Adrenal gland (tissue), 12 donors: ENCODE data around the gene CTSZ. TPM values are rescaled to one million over a fixed set of nuclear protein-coding genes. Genes with fewer than 3 reads are reported as not detected.

Source experiments
- DNase-seq, 7 donors: peaks; one replicate each; pipeline ENCODE4 v3.0.0-alpha.2; 2019 to 2020
- H3K27ac ChIP-seq, 5 donors: fragments of 200-600 bp; sonication (generic) in 4 of 5; 1 replicate in 3 of 5; 2 replicates in 2 of 5; pipeline versions ENCODE4 v1.5.1 to v1.8.0; 2016 to 2020; ENCODE audit warnings: mild to moderate bottlenecking in 1 of 5
- H3K27me3 ChIP-seq: fragments of 200-600 bp; 2 replicates; pipeline ENCODE4 v1.8.0; 2021
- H3K36me3 ChIP-seq, 2 donors: fragments of 200-600 bp; replicated peaks in 1 of 2; 1 replicate in 1 of 2; 2 replicates in 1 of 2; pipeline versions ENCODE4 v1.5.1 to v1.8.0; 2018 to 2022
- H3K4me1 ChIP-seq, 2 donors: fragments of 200-600 bp; replicated peaks in 1 of 2; 1 replicate in 1 of 2; 2 replicates in 1 of 2; pipeline versions ENCODE4 v1.5.1 to v1.8.0; 2018 to 2021
- H3K4me3 ChIP-seq, 4 donors: fragments of 200-600 bp; sonication (generic) in 3 of 4; one replicate each; pipeline ENCODE4 v1.5.1; 2016 to 2018
- H3K9me3 ChIP-seq, 3 donors: fragments of 200-600 bp; sonication (generic) in 1 of 3; replicated peaks in 1 of 3; 1 replicate in 2 of 3; 2 replicates in 1 of 3; pipeline versions ENCODE4 v1.5.1 to v1.8.0; 2016 to 2021
- CTCF ChIP-seq, 6 experiments: fragments of 450-650 bp in 4 of 6; fragments of 200-600 bp in 2 of 6; sonication (generic) in 1 of 6; IDR thresholded peaks; 1 replicate in 5 of 6; 2 replicates in 1 of 6; pipeline versions ENCODE4 v1.5.1 to v1.8.0; 2016 to 2021; ENCODE audit warnings: antibody characterized with exemption in 6 of 6, mild to moderate bottlenecking in 2 of 6, moderate library complexity in 1 of 6
- POLR2A ChIP-seq, 2 donors: fragments of 450-650 bp; IDR thresholded peaks; one replicate each; pipeline ENCODE4 v1.6.1; 2017; ENCODE audit warnings: antibody characterized with exemption in 2 of 2, mild to moderate bottlenecking in 2 of 2, moderate library complexity in 1 of 2
- WGBS, 4 donors: extraction: QIAGEN DNeasy Blood & Tissue Kit in 2 of 4; methylation state at CpG; one replicate each; pipeline versions ENCODE4 v1.1.5 to v1.1.7; 2013 to 2017; 5-methylcytosine and 5-hydroxymethylcytosine counted together
- intact Hi-C, 2 donors: fragments of 100-400 bp; cut with DNase I; formaldehyde crosslinking; loops; one replicate each; pipeline versions ENCODE4 v1.14.1 to v1.15.0; 2022 to 2023
- polyA plus RNA-seq, 3 donors: library from polyadenylated mRNA; stranded (reverse); fragments of 200-250 nt in 2 of 3; fragments of 350-450 nt in 1 of 3; fragmentation: Illumina TruSeq in 1 of 3; extraction: RNeasy Lipid Tissue Mini Kit (QIAGEN cat#74804) in 1 of 3; gene quantifications; one replicate each; pipeline ENCODE4 v1.2.3, GENCODE V29; 2013 to 2014
- total RNA-seq, 9 donors: library from RNA; depleted of rRNA in 4 of 9; stranded (reverse); fragments of >200 nt in 4 of 9; fragments of 120-200 nt in 1 of 9; fragmentation: NEBNext Ultra II Directional in 1 of 9; extraction: Animal tissue kit (Norgen Biotek cat#: 25700) in 1 of 9; gene quantifications; one replicate each; pipeline versions ENCODE4 v1.1.0 to v1.2.4, GENCODE V29; 2013 to 2023
- donor health status: healthy with polysubstance abuse.
- donor health status: Bipolar disorder and iron deficiency.
- donor health status: DM: yes; HTN: yes; CAD: no.
- donor health status: DM: no; HTN: no; CAD: no.
- donor health status: DM: no; HTN: no; CAD: no.
- donor health status: DM: yes; HTN: yes; CAD: no.

Gene CTSZ
- total and polyA plus RNA-seq, 12 donors, result 36.4 to 266 (median 155) TPM

DNA sequence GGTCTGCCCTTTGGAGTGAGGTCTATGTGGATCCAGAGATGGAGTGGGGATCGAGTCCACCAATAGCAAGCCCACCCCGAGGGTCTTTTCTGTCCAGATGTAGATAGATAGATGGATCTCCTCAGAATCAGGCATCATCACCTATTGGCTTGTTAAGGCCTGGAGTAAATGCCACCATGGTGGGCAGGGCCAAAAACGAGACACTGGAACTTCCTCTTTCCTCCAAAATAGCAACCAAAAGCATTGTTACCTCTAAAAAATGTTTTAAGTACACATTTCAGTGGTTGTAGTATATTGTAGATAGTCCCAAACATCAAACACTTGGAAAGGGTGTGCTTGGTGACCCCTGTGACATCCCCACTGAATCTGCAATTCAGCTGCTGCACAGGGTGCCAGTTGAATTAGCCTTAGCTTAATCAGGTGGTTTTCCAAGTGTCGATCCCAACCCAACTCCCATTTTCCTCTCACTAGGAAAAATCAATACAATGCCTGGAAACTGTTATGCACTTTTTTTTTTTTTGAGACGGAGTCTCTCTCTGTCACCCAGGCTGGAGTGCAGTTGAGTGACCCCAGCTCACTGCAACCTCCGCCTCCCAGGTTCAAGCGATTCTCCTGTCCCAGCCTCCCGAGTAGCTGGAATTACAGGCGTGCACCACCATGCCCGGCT is 61.0 kb downstream of the CTSZ start:
- no peak for DNase-seq
- intact Hi-C loops, result no loop called here
- Histone ChIP-seq H3K27me3 (no peaks in the 10 kb centered on the region), H3K36me3 (no peaks in the 10 kb centered on the region), H3K9me3 (no peaks in the 10 kb centered on the region), H3K27ac (no peak overlapping the region), H3K4me3 (no peak overlapping the region), H3K4me1 (no peaks in the 10 kb centered on the region)
- 80 to 88% (median 84%) methylated on average over 10 of the region's 10 CpGs for WGBS, 4 donors
- TF ChIP-seq CTCF (IDR thresholded peaks at IDR 0.05) (no peak), POLR2A (IDR thresholded peaks at IDR 0.05) (no peak)

Other genes starting within 250 kb of the CTSZ start
- under 1 TPM in 4 of 9 donors, not detected in 5; 0.11 to 1.00 (median 0.42) TPM for gene GNAS-AS1, start 156.4 kb downstream of the CTSZ start, total RNA-seq
- gene GNAS-AS1, start 156.4 kb downstream of the CTSZ start, polyA plus RNA-seq, result under 1 TPM; 0.09 to 0.72 (median 0.10) TPM
- gene GNAS, start 154.5 kb downstream of the CTSZ start, total RNA-seq, result 1,000 to 10,000 TPM in 8 of 9 donors, 100 to 1,000 TPM in 1; 614 to 1,703 (median 1,044) TPM
- 1,000 to 10,000 TPM; 2,293 to 6,333 (median 4,379) TPM for gene GNAS, start 154.5 kb downstream of the CTSZ start, polyA plus RNA-seq
- gene NELFCD, start 26.0 kb downstream of the CTSZ start, total RNA-seq, result 10 to 100 TPM; 47.1 to 82.8 (median 67.3) TPM
- 100 to 1,000 TPM in 1 of 3 donors, 10 to 100 TPM in 2; 78.3 to 107 (median 85.7) TPM for gene NELFCD, start 26.0 kb downstream of the CTSZ start, polyA plus RNA-seq
- gene TUBB1, start 12.2 kb upstream of the CTSZ start, total RNA-seq, result 1 to 10 TPM in 1 of 9 donors, under 1 TPM in 3, not detected in 5; 0.13 to 1.3 (median 0.34) TPM
- under 1 TPM; 0.07 to 0.10 (median 0.08) TPM for gene TUBB1, start 12.2 kb upstream of the CTSZ start, polyA plus RNA-seq
- 10 to 100 TPM; 13.3 to 96.9 (median 60.6) TPM for gene ATP5F1E, start 25.1 kb upstream of the CTSZ start, total RNA-seq
- 100 to 1,000 TPM in 1 of 3 donors, 10 to 100 TPM in 2; 42.5 to 131 (median 50.0) TPM for gene ATP5F1E, start 25.1 kb upstream of the CTSZ start, polyA plus RNA-seq
- gene PRELID3B, start 35.5 kb upstream of the CTSZ start, total RNA-seq, result 100 to 1,000 TPM in 1 of 9 donors, 10 to 100 TPM in 8; 21.7 to 112 (median 48.8) TPM
- gene PRELID3B, start 35.5 kb upstream of the CTSZ start, polyA plus RNA-seq, result 100 to 1,000 TPM in 1 of 3 donors, 10 to 100 TPM in 2; 13.3 to 119 (median 16.1) TPM
- gene ZNF831, start 156.6 kb upstream of the CTSZ start, total RNA-seq, result under 1 TPM; 0.06 to 0.61 (median 0.15) TPM
- under 1 TPM; 0.05 to 0.16 (median 0.10) TPM for gene ZNF831, start 156.6 kb upstream of the CTSZ start, polyA plus RNA-seq